ENCODE measurements around the gene ASS1.

DNA sequence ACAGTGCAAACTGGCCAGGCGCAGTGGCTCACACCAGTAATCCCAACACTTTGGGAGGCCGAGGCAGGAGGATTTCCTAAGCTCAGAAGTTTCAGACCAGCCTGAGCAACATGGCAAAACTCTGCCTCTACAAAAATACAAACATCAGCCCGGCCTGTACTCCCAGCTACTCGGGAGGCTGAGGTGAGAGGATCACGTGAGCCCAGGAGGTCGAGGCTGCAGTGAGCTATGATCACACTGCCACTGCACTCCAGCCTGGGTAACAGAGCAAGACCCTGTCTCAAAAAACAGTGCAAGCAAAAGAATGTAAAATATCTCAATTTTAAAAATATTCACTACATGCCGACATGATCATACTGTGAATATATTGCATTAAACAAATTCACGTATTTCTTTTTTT, 83.9 kb downstream of the ASS1 start:
- TF ChIP-seq, protein P1, sequence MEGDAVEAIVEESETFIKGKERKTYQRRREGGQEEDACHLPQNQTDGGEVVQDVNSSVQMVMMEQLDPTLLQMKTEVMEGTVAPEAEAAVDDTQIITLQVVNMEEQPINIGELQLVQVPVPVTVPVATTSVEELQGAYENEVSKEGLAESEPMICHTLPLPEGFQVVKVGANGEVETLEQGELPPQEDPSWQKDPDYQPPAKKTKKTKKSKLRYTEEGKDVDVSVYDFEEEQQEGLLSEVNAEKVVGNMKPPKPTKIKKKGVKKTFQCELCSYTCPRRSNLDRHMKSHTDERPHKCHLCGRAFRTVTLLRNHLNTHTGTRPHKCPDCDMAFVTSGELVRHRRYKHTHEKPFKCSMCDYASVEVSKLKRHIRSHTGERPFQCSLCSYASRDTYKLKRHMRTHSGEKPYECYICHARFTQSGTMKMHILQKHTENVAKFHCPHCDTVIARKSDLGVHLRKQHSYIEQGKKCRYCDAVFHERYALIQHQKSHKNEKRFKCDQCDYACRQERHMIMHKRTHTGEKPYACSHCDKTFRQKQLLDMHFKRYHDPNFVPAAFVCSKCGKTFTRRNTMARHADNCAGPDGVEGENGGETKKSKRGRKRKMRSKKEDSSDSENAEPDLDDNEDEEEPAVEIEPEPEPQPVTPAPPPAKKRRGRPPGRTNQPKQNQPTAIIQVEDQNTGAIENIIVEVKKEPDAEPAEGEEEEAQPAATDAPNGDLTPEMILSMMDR (IDR thresholded peaks at IDR 0.05): no peak
- TF ChIP-seq POLR2A (IDR thresholded peaks at IDR 0.05): no peak

Measured in Peyer's patch (tissue), 4 donors.